AG09309 (cell line): ENCODE results near the gene INPP5B.

Source experiments
- DNase-seq: peaks from one replicate; pipeline ENCODE4 v3.0.0-alpha.2; 2010; ENCODE audit warnings: low read depth
- H3K4me3 ChIP-seq: 2 replicates; pipeline ENCODE4 v1.5.1; 2011; ENCODE audit warnings: mild to moderate bottlenecking, low read depth, low read length, moderate library complexity; ENCODE audit not compliant: control insufficient read depth
- CTCF ChIP-seq: IDR thresholded peaks from 2 replicates; pipeline ENCODE4 v1.5.1; 2011; ENCODE audit warnings: mild to moderate bottlenecking, low read depth, low read length, inconsistent platforms; ENCODE audit not compliant: insufficient read depth, control insufficient read depth; ENCODE audit errors: missing control alignments

Gene INPP5B

GRCh38 chr1:37946703-37947360, at the start of gene INPP5B:
Gene INPP5B, minus strand, starts transcription at chr1:37947053. Its CDS starts 745 bp downstream, at chr1:37946308.
- no peak for TF ChIP-seq CTCF
- peak; percentile 65 for DNase-seq
- peak within 1 kb of the TSS; percentile 98 for H3K4me3 ChIP-seq

- peak overlapping the region; percentile 39 for H3K4me3 ChIP-seq
- TF ChIP-seq CTCF = no peak
- DNase-seq = peak; percentile 57
Measured at GRCh38 chr1:37995751-37996345, 49.0 kb upstream of the INPP5B start.

- no peak for DNase-seq
- no peak overlapping the region for H3K4me3 ChIP-seq
- no peak for TF ChIP-seq CTCF
Measured at GRCh38 chr1:37994886-37995566, 48.2 kb upstream of the INPP5B start.

GRCh38 chr1:37989361-37989930, 42.6 kb upstream of the INPP5B start:
- TF ChIP-seq CTCF = no peak
- peak overlapping the region; percentile 88 for H3K4me3 ChIP-seq
- no peak for DNase-seq

DNA sequence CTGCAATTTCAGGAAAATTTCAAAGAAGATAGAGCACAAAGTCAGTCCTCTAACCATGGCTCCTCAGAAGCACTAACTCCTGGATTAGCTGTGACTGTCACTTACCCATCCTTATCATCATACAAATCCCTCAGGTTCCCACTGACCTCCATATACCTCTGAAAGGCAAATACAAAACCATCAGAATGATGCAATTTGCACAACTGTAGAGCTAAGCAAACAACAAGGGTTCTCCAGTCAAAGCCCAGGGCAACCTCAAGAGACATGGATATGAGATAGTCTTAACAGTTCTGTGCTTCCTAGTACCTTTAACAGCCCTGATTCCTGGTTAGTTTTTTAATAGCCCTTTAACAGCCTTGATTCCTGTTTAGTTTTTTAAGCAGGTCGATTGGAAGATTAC, 40.8 kb upstream of the INPP5B start:
- DNase-seq = no peak
- no peak for TF ChIP-seq CTCF

DNA sequence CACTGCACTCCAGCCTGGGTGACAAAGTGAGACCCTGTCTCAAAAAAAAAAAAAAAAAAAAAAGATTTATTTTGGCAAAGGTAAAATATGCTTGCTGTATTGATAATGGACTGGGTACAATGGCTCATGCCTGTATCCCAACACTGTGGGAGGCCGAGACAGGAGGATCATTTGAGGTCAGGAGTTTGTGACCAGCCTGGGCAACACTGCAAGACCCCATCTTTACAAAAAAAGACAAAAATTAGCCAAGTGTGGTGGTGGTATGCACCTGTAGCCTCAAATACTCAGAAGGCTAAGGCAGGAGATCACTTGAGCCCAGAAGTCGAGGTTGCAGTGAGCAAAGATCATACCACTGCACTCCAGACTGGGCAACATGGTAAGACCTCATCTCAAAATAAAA, 36.7 kb upstream of the INPP5B start:
- TF ChIP-seq CTCF = no peak
- no peak for DNase-seq
- H3K4me3 ChIP-seq = no peak overlapping the region

More for the DNA sequence above, 40.8 kb upstream of the INPP5B start:
- no peak overlapping the region for H3K4me3 ChIP-seq
